MV-4-11 (cell line): ENCODE data around the gene PLD5.
A peak's percentile ranks its signal among the peaks of the same experiment; 100 is the strongest.
"Not testable (repeated sequence)": the region's sequence is repeated elsewhere in the genome, so short reads cannot be mapped to it uniquely, and the experiment has no call there.

Experiments
- DNase-seq: peaks from one replicate; lab custom pipeline; 2025; lab: John Stamatoyannopoulos, UW

Gene PLD5

DNA sequence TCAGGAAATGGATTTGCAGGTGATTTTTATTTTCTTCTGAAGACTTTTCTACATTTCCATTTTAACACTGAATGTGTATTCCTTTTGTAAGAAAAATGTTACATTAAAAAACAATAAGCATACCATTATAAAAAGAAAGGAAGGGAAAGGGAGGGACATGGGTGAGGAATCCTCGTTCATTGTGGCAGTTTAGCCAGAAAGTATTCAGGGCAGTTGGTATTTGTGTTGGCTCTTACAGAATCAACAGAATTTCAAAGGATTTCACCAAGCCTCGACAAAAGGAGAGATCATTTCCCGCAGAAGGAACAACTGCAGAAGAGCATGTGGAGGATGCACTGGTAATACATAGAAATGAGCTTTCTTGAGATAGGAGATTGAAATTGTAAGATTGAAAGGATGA lies 35.0 kb downstream of the PLD5 start:
- no peak for DNase-seq

- DNase-seq, result no peak
Measured at GRCh38 chr1:242477944-242478343, 46.6 kb downstream of the PLD5 start.

- no peak for DNase-seq
Measured at GRCh38 chr1:242470774-242471173, 53.7 kb downstream of the PLD5 start.

DNA sequence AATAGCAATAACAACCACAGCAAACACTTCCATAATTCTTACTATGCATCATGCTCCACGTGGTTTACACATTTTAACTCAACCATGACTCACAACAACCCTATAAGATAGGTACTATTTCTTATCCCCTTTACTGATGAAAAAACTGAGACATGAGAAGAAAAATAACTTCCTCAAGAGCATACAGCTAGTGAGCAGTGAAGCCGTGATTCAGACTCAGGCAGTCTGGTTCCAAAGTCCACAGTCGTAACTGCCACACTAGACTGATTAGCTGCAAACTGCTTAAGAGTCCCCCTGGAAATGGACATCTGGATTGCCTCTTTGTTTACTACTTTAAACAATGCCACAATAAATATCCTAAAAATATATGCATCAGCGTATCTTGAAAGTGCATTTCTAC lies 55.7 kb downstream of the PLD5 start:
- no peak for DNase-seq

- DNase-seq, result peak; percentile 48
Measured at GRCh38 chr1:242467556-242468145, 56.8 kb downstream of the PLD5 start.

DNA sequence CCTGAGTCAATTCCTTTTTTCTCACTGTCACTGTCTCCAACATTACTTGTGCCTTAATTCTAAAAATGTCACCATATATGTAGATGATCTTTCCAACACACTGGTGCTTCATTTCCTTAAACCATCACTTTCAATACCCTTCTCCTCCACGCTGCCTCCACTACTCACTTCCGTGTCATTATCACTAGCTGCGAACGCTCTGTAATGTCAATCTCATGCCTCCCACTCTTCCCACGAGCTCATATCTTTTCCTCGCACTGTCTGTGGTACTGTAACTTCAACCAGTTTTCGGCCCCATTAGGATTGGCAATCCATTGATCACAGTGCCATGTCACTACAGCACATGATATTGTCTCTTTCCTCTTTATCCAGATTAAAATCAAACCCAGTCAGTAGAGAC lies 61.6 kb downstream of the PLD5 start:
- no peak for DNase-seq

GRCh38 chr1:242459740-242460139 lies 64.8 kb downstream of the PLD5 start:
- not testable (repeated sequence) for DNase-seq

DNA sequence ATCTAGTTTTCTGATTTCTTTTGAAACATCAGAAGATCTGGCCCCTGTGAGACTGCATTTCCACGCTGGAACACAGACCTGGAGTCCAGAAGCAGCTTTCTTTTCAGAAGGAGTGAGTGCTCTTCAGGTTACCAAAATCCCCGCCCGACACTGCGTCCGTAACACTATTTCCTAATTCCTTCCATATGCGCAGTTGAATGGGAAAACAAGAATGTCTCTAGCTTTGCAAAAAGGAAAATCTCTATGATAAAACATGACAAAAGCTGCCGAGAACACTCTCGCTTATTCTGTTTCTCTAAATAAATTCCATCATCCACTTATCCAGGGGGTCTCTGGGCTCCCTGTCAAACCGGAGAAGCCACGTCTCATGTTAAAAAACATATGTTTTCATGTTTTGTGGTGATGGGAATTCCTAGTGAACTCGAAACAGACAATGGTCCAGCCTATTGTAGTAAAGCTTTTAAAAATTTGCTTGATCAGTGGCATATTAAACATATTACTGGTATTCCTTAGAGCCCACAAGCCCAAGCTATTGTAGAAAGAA lies 67.7 kb downstream of the PLD5 start:
- DNase-seq, result no peak

DNA sequence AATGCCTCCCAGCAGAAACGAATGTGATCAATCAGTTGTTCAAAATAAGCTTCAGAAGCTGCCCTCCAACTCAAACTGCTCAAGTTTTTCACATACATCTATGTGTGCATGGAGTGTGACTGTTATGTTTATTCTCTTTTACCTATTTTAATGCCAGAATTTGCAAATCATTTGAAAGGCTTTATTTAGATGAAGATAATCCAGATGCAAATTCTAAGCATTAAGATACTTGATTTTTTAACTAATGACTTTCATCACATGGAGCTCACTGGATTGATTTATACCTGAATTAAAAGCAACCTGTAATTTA lies 69.5 kb downstream of the PLD5 start:
- no peak for DNase-seq

- no peak for DNase-seq
Measured at GRCh38 chr1:242454262-242455051, 70.0 kb downstream of the PLD5 start.

DNA sequence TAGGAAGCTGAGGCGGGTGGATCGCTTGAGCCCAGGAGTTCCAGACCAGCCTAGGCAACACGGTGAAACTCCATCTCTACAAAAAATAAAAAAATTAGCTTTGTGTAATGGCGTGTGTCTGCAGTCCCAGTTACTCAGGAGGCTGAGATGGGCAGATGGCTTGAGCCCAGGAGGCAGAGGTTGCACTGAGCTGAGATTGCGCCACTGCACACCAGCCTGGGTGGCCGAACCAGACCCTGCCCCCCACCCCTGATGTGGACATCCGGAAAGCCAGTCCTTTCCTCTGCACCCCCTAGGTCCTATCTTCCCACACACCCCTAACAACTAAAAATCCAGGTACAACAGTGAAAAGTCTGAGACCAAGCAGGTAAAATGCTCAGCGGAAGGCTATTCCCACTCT lies 71.9 kb downstream of the PLD5 start:
- DNase-seq, result no peak

- DNase-seq, result no peak
Measured at GRCh38 chr1:242449661-242450060, 74.8 kb downstream of the PLD5 start.

DNA sequence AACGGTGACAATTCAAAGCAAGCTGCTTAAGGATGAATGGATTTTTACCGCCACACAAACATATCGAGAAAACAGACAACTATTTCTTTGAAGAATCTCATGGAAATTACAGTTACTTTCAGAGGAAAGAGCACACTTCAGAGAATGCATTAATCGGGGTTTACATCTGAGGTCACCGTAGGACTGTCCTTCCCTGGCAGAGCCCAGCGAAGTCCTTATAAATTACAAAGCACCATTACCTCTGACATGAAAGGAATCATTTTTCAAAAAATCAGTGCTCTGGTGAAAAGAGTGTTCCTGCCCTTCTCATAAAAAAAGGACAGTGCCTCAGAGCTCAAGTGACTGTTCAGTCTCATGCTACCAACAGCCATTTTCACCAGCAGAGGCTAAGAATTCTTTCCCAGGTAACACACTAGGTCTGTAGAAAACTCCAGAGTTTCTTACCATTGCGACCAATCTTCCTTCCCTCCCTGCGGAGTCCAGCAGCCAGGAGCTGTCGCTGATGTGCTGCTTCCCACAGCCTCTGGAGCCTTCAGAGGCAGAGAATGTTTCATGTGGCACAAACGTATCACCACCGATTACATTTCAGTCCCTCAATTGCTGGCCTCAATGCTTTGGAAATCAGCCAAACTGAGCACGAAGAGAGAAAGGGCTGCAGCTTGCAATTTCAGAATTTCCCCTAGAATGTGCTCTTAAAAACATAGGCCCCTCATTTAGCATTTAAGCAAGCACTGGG lies 75.4 kb downstream of the PLD5 start:
- no peak for DNase-seq

- no peak for DNase-seq
Measured at GRCh38 chr1:242447689-242448088, 76.8 kb downstream of the PLD5 start.

DNA sequence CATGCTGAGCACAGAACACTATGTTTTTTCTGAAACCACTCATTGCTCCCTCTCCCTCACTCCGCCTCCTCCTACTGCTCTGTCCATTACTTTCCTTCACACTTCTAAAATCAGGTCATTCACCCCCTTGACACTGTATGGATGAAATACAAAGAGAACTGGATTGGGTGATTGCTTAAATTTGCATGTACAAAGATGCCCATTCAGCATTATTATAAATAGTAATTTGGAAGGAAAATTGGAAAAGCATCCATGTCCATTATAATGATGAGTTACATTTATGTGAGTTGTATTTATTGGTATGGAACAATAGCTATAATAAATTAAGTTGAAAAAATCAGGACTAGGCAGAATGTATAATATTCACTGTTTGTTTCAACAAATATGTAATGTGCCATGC lies 83.7 kb downstream of the PLD5 start:
- no peak for DNase-seq

DNA sequence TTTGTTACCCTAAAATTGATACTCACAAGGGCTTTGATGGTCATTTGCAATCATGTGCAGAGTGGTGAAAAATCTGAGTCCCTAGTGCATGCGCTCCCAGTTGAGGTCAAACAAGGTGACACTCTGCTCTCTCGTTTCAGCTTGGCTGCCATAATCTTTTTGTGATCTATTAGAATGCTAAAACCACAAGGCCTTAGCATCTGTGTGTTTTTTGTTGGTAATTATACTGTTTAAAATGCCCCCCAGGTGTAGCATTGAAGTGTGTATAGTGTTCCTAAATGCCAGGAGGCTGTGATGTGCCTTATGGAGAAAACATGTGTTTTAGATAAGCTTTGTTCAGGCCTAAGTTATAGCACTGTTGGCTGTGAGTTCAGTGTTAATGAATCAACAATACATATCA lies 89.3 kb downstream of the PLD5 start:
- DNase-seq, result no peak

DNA sequence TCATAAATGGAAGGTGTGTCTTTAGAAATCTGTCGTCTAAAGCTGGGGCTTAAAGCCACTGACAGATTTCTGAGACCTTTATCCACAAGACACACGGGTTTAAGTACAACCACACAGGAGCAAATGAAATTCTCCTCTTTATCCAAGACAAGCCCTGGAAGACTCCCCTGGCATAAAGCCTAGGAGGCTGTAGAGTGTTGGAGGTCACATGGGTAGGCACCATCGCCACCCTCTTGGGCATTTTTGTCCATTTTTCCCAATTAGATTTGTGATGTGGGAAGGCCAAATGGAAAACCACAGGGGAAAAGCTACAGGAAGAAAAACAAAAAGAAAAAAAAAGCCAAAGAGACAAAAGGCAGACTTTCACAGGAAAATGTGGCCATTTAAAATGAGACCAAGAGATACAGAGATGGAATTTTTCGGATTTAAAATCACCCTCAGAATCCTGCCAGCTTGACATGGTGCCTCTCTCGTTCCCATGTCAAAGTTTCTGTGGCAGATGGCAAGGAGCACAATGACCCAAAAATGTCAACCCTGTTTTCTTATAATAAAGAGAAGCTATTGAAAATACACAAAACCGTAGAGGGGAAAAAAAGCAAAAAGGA lies 91.9 kb downstream of the PLD5 start:
- DNase-seq, result no peak

GRCh38 chr1:242431786-242432185 lies 92.7 kb downstream of the PLD5 start:
- no peak for DNase-seq

GRCh38 chr1:242430956-242431355 lies 93.5 kb downstream of the PLD5 start:
- DNase-seq, result no peak

- no peak for DNase-seq
Measured at GRCh38 chr1:242428399-242429190, 95.9 kb downstream of the PLD5 start.

GRCh38 chr1:242427519-242427918 lies 97.0 kb downstream of the PLD5 start:
- DNase-seq, result no peak
